Liver (tissue), 9 donors: ENCODE data around the gene CHODL. TPM values are rescaled to one million over a fixed set of nuclear protein-coding genes. Genes with fewer than 3 reads are reported as not detected.

ENCODE experiments used
- DNase-seq: peaks from one replicate; pipeline ENCODE4 v3.0.0-alpha.2; 2017; ENCODE audit warnings: low spot score
- H3K27ac ChIP-seq, 2 donors: one replicate each; pipeline ENCODE4 v1.7.0; 2013; ENCODE audit warnings: inconsistent platforms in 2 of 2, low read length in 2 of 2, control low read depth in 1 of 2, low read depth in 1 of 2, mild to moderate bottlenecking in 1 of 2
- H3K27me3 ChIP-seq, 4 donors: one replicate each; pipeline versions ENCODE4 v1.6.1 to v1.7.0; 2013; ENCODE audit warnings: low read length in 3 of 4, inconsistent platforms in 1 of 4, mild to moderate bottlenecking in 1 of 4, moderate library complexity in 1 of 4; ENCODE audit not compliant: control insufficient read depth in 4 of 4, insufficient read depth in 4 of 4
- H3K36me3 ChIP-seq, 4 donors: one replicate each; pipeline versions ENCODE4 v1.6.1 to v1.7.0; 2013; ENCODE audit warnings: low read length in 3 of 4, mild to moderate bottlenecking in 3 of 4, low read depth in 1 of 4, moderate library complexity in 1 of 4; ENCODE audit not compliant: control insufficient read depth in 4 of 4, insufficient read depth in 3 of 4
- H3K4me1 ChIP-seq, 4 donors: one replicate each; pipeline versions ENCODE4 v1.6.1 to v1.7.0; 2013; ENCODE audit warnings: low read length in 3 of 4, mild to moderate bottlenecking in 3 of 4, moderate library complexity in 1 of 4; ENCODE audit not compliant: control insufficient read depth in 4 of 4, insufficient read depth in 4 of 4
- H3K4me3 ChIP-seq, 3 donors: one replicate each; pipeline versions ENCODE4 v1.6.1 to v1.7.0; 2013; ENCODE audit warnings: low read length in 3 of 3, control low read depth in 1 of 3, low read depth in 1 of 3, mild to moderate bottlenecking in 1 of 3
- H3K9ac ChIP-seq, 2 donors: one replicate each; pipeline ENCODE4 v1.7.0; 2013; ENCODE audit warnings: low read length in 2 of 2, mild to moderate bottlenecking in 2 of 2, moderate library complexity in 2 of 2, control low read depth in 1 of 2, low read depth in 1 of 2
- H3K9me3 ChIP-seq, 4 donors: one replicate each; pipeline versions ENCODE4 v1.6.1 to v1.7.0; 2013; ENCODE audit warnings: low read length in 3 of 4; ENCODE audit not compliant: control insufficient read depth in 4 of 4
- EGR1 ChIP-seq, 2 donors: IDR thresholded peaks; 2 replicates each; pipeline ENCODE4 v1.6.1; 2016 to 2018; ENCODE audit warnings: antibody characterized with exemption in 2 of 2, low read depth in 2 of 2
- FOXA1 ChIP-seq: IDR thresholded peaks from 2 replicates; pipeline ENCODE4 v1.6.1; 2016; ENCODE audit warnings: antibody characterized with exemption
- FOXA2 ChIP-seq: IDR thresholded peaks from 2 replicates; pipeline ENCODE4 v1.6.1; 2016; ENCODE audit warnings: antibody characterized with exemption
- GABPA ChIP-seq, 2 donors: IDR thresholded peaks in 1 of 2; conservative IDR thresholded peaks in 1 of 2; 2 replicates each; pipeline ENCODE4 v1.6.1; 2016; ENCODE audit warnings: antibody characterized with exemption in 2 of 2, mild to moderate bottlenecking in 1 of 2, moderate library complexity in 1 of 2
- HNF4A ChIP-seq, 2 donors: conservative IDR thresholded peaks; 2 replicates each; pipeline ENCODE4 v1.6.1; 2016; ENCODE audit warnings: antibody characterized with exemption in 2 of 2, mild to moderate bottlenecking in 2 of 2
- HNF4G ChIP-seq: IDR thresholded peaks from 2 replicates; pipeline ENCODE4 v1.6.1; 2016; ENCODE audit warnings: antibody characterized with exemption
- JUND ChIP-seq, 2 donors: IDR thresholded peaks; 2 replicates each; pipeline ENCODE4 v1.6.1; 2016; ENCODE audit warnings: antibody characterized with exemption in 2 of 2
- NR2F2 ChIP-seq: IDR thresholded peaks from 2 replicates; pipeline ENCODE4 v1.6.1; 2016; ENCODE audit warnings: antibody characterized with exemption
- RAD21 ChIP-seq, 2 donors: IDR thresholded peaks; 2 replicates each; pipeline ENCODE4 v1.6.1; 2016; ENCODE audit warnings: antibody characterized with exemption in 2 of 2, mild to moderate bottlenecking in 2 of 2
- RXRA ChIP-seq, 2 donors: IDR thresholded peaks; 2 replicates each; pipeline ENCODE4 v1.6.1; 2017 to 2018; ENCODE audit warnings: antibody characterized with exemption in 2 of 2, mild to moderate bottlenecking in 1 of 2
- SP1 ChIP-seq: IDR thresholded peaks from 2 replicates; pipeline ENCODE4 v1.6.1; 2018; ENCODE audit warnings: antibody characterized with exemption, mild to moderate bottlenecking
- TAF1 ChIP-seq: conservative IDR thresholded peaks from 2 replicates; pipeline ENCODE4 v1.6.1; 2016; ENCODE audit warnings: antibody characterized with exemption, mild to moderate bottlenecking
- YY1 ChIP-seq: IDR thresholded peaks from 2 replicates; pipeline ENCODE4 v1.6.1; 2016; ENCODE audit warnings: antibody characterized with exemption, mild to moderate bottlenecking
- polyA plus RNA-seq, 2 donors: library from polyadenylated mRNA; stranded (reverse) in 1 of 2; unstranded in 1 of 2; fragments of 200-250 nt in 1 of 2; fragments of >200 nt in 1 of 2; fragmentation: Nextera tagmentation in 1 of 2; extraction: Ambion mirVana in 1 of 2; gene quantifications; one replicate each; pipeline versions ENCODE4 v1.2.1 to v1.2.3, GENCODE V29; 2013 to 2015
- total RNA-seq, 2 donors: library from RNA; depleted of rRNA; stranded (reverse); fragments of >200 nt; gene quantifications; one replicate each; pipeline ENCODE4 v1.2.3, GENCODE V29; 2014
- TF ChIP-seq, protein P1 (sequence below): IDR thresholded peaks from 2 replicates; pipeline ENCODE4 v1.6.1; 2016; ENCODE audit warnings: antibody characterized with exemption
- TF ChIP-seq, protein P2 (sequence below): IDR thresholded peaks from 2 replicates; pipeline ENCODE4 v1.6.1; 2016; ENCODE audit warnings: antibody characterized with exemption, mild to moderate bottlenecking
- TF ChIP-seq, protein P3 (sequence below): IDR thresholded peaks from 2 replicates; pipeline ENCODE4 v1.6.1; 2016; ENCODE audit warnings: antibody characterized with exemption
- TF ChIP-seq, protein P4 (sequence below): IDR thresholded peaks from 2 replicates; pipeline ENCODE4 v1.6.1; 2016; ENCODE audit warnings: antibody characterized with exemption
- TF ChIP-seq, protein P5 (sequence below): fragments of 150-350 bp; IDR thresholded peaks from 2 replicates; pipeline ENCODE4 v1.5.1; 2017; ENCODE audit warnings: improper control_type of control experiment, low read depth, low read length; ENCODE audit not compliant: missing input control
- donor health status: healthy.
- donor health status: healthy.
- donor health status: healthy.
- donor health status: healthy.
- donor health status: healthy.

Gene CHODL
- total and polyA plus RNA-seq, 4 donors = 0.22 TPM; not detected in 3

DNA sequence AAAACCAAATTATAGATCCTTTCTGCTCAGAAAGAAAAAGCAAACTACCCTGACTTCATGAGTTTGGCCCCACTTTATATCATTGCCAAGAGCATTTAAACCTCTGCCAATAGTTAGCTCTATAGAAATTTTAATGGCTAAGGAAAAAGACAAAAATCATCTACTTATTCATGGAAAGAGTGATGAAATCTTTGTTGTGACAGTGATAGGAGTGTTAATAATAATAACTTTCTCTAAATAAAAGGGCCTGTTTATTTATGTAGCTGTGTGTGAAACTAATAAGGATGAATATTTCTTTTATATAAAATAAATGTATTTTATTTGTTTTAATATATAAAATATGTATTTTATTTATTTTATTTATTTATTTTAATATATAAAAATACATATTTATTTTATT is 6.4 kb downstream of the CHODL start:
- no peaks in the 10 kb centered on the region for H3K36me3 ChIP-seq
- no peak overlapping the region for H3K9ac ChIP-seq
- TF ChIP-seq, protein P1, sequence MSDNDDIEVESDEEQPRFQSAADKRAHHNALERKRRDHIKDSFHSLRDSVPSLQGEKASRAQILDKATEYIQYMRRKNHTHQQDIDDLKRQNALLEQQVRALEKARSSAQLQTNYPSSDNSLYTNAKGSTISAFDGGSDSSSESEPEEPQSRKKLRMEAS = no peak
- TF ChIP-seq FOXA1 = no peak
- TF ChIP-seq, protein P2, sequence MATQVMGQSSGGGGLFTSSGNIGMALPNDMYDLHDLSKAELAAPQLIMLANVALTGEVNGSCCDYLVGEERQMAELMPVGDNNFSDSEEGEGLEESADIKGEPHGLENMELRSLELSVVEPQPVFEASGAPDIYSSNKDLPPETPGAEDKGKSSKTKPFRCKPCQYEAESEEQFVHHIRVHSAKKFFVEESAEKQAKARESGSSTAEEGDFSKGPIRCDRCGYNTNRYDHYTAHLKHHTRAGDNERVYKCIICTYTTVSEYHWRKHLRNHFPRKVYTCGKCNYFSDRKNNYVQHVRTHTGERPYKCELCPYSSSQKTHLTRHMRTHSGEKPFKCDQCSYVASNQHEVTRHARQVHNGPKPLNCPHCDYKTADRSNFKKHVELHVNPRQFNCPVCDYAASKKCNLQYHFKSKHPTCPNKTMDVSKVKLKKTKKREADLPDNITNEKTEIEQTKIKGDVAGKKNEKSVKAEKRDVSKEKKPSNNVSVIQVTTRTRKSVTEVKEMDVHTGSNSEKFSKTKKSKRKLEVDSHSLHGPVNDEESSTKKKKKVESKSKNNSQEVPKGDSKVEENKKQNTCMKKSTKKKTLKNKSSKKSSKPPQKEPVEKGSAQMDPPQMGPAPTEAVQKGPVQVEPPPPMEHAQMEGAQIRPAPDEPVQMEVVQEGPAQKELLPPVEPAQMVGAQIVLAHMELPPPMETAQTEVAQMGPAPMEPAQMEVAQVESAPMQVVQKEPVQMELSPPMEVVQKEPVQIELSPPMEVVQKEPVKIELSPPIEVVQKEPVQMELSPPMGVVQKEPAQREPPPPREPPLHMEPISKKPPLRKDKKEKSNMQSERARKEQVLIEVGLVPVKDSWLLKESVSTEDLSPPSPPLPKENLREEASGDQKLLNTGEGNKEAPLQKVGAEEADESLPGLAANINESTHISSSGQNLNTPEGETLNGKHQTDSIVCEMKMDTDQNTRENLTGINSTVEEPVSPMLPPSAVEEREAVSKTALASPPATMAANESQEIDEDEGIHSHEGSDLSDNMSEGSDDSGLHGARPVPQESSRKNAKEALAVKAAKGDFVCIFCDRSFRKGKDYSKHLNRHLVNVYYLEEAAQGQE = no peak
- no peak for TF ChIP-seq RAD21 (IDR thresholded peaks at IDR 0.05)
- no peak for TF ChIP-seq SP1
- TF ChIP-seq HNF4G = no peak
- TF ChIP-seq GABPA (IDR thresholded peaks at IDR 0.05 in 1 of 2, conservative IDR thresholded peaks at IDR 0.05 in 1 of 2) = no peak
- TF ChIP-seq YY1 = no peak
- no peak for TF ChIP-seq NR2F2
- TF ChIP-seq, protein P3, sequence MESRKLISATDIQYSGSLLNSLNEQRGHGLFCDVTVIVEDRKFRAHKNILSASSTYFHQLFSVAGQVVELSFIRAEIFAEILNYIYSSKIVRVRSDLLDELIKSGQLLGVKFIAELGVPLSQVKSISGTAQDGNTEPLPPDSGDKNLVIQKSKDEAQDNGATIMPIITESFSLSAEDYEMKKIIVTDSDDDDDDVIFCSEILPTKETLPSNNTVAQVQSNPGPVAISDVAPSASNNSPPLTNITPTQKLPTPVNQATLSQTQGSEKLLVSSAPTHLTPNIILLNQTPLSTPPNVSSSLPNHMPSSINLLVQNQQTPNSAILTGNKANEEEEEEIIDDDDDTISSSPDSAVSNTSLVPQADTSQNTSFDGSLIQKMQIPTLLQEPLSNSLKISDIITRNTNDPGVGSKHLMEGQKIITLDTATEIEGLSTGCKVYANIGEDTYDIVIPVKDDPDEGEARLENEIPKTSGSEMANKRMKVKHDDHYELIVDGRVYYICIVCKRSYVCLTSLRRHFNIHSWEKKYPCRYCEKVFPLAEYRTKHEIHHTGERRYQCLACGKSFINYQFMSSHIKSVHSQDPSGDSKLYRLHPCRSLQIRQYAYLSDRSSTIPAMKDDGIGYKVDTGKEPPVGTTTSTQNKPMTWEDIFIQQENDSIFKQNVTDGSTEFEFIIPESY = no peak
- no peak for TF ChIP-seq HNF4A (conservative IDR thresholded peaks at IDR 0.05)
- no peak for TF ChIP-seq EGR1 (IDR thresholded peaks at IDR 0.05; ENCODE audit: low read depth in 2 of 2)
- TF ChIP-seq, protein P4, sequence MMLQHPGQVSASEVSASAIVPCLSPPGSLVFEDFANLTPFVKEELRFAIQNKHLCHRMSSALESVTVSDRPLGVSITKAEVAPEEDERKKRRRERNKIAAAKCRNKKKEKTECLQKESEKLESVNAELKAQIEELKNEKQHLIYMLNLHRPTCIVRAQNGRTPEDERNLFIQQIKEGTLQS = no peak
- no peak for TF ChIP-seq TAF1
- TF ChIP-seq, protein P5, sequence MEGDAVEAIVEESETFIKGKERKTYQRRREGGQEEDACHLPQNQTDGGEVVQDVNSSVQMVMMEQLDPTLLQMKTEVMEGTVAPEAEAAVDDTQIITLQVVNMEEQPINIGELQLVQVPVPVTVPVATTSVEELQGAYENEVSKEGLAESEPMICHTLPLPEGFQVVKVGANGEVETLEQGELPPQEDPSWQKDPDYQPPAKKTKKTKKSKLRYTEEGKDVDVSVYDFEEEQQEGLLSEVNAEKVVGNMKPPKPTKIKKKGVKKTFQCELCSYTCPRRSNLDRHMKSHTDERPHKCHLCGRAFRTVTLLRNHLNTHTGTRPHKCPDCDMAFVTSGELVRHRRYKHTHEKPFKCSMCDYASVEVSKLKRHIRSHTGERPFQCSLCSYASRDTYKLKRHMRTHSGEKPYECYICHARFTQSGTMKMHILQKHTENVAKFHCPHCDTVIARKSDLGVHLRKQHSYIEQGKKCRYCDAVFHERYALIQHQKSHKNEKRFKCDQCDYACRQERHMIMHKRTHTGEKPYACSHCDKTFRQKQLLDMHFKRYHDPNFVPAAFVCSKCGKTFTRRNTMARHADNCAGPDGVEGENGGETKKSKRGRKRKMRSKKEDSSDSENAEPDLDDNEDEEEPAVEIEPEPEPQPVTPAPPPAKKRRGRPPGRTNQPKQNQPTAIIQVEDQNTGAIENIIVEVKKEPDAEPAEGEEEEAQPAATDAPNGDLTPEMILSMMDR = no peak
- TF ChIP-seq RXRA (IDR thresholded peaks at IDR 0.05) = no peak
- no peak for TF ChIP-seq FOXA2
- no peak for TF ChIP-seq JUND (IDR thresholded peaks at IDR 0.05)

More for the DNA sequence above, 6.4 kb downstream of the CHODL start:
- Histone ChIP-seq H3K27me3 (no peaks in the 10 kb centered on the region), H3K4me1 (no peaks in the 10 kb centered on the region), H3K4me3 (no peak overlapping the region), H3K27ac (no peak overlapping the region), H3K9me3 (no peaks in the 10 kb centered on the region)
- DNase-seq = no peak
